Activated CD4-positive, alpha-beta T cell treated with anti-CD3 and anti-CD28 coated beads, Interleukin-2, amount 50 U/mL, for 48 hours (primary cell): Measurements from ENCODE around the gene OSBPL8.

Experiments
- DNase-seq, 2 experiments: peaks; one replicate each; pipeline ENCODE4 v3.0.0-alpha.2; 2020

OSBPL8 gene

DNA sequence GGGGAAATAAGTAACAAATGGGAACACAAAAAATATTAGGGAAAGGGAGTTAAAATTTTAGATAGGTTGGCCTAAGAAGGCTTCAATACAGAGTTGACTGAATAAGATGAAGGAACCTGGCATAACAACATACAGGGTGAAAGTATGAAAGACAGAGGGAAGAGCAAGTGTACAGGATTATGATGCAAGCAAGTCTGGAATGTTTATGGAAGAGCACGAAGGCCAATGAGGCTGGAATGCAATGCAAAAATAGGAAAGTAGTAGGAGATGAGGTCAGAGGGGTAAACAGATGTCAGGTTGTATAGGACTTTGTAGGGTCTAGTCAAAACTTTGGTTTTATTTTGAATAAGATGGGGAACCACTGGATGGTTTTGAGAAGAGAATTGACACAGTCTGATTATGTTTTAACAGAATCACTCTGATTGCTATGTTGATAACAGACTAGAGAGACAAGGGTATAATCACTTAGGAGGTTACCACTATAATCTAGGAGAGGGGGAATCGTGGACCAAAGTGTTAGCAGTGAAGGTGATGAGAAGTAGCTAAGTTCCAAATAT is 96.8 kb downstream of the OSBPL8 start:
- DNase-seq: no peak

- no peak for DNase-seq
Measured at GRCh38 chr12:76460807-76461206, 98.8 kb downstream of the OSBPL8 start.

- DNase-seq: no peak
Measured at GRCh38 chr12:76457818-76458217, 101.8 kb downstream of the OSBPL8 start.

- no peak for DNase-seq
Measured at GRCh38 chr12:76457010-76457409, 102.6 kb downstream of the OSBPL8 start.

DNA sequence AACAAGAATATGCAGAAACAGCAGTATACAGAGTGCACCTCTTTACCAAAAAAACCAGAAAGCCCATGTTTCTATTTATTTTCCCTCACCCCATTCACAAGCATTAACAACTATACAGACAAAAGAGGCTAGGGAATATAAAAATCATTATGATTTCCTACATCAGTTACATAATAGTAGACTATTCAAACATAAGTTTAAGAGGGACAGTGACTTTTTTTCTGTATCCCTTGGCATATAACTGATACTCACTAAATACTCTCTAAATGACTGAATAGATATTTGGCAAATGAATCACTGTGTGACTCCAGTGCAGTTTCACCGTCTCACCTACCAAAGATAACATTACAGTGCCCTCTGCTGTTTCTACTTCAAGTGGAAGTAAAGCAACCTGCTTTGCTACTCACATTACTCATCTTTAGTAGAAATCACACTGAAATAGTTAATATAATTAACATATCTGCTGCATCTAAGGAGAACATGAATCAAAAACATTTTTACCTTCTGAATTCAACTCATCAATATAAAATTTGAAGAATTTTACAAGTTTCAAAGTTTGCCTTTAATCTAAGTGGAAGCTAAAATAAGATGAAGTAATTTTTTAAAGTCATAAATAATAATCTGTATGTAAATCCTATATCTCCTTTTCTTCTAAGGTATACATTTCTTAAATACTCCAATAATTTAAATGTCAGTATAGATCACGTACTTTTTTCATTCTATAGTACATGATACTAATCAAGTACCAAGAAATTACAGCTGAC is 103.8 kb downstream of the OSBPL8 start:
- peak in 1 of 2 experiments; percentile 17 for DNase-seq

DNA sequence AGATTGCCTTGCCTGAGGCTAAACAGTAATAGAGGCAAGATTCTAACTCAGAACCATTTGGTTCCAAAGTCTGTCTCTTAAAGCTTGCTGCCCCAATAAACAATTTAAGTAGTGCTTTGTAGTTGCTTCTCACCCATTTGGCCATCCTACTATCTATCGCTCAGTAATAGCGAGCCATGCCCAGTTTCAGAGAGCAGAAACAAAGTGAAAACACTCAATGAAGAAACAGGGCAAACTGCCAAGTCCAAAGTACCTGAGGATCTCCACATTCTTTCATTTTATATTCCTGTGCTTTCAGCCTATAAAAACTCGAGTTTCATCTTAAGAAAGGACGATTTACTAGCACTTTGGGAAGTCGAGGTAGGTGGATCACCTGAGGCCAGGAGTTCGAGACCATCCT is 108.0 kb downstream of the OSBPL8 start:
- no peak for DNase-seq

DNA sequence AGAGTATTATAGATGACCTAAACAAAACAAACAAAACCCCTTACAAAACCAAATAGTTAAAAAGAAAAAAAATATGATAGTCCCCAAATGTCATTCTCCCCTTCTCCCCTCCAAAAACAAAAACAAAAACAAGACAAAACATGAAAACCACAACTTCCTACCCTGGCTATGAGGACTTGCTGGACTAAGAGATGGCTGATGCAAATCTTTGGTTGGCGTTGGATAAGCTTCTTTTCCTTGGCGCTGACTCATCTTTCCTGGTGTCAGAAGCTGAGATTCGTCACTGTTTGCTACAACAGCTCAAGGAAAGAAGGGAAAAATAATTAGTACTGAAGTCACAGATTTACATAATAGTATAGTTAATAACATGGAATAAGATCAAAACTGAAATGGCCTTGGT is 108.9 kb downstream of the OSBPL8 start:
- no peak for DNase-seq

- no peak for DNase-seq
Measured at GRCh38 chr12:76449993-76450392, 109.6 kb downstream of the OSBPL8 start.

DNA sequence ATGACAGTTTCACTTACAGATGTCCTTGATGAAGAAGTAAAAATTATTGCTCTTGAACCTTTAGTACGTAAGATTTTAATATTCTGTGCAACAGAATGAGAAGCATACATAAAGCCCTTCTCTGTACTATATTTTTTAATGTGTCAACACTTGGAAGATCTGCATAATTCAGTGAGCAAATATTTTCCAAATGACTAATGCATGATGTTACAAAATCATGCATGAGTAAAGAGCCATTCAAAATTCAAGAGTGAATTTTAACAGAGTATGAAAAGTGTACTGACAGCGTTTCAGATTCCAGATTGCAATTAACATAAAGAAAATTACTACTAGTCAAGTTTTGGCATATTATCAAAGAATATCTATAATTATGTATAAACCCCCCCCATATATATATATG is 110.0 kb downstream of the OSBPL8 start:
- DNase-seq: no peak

DNA sequence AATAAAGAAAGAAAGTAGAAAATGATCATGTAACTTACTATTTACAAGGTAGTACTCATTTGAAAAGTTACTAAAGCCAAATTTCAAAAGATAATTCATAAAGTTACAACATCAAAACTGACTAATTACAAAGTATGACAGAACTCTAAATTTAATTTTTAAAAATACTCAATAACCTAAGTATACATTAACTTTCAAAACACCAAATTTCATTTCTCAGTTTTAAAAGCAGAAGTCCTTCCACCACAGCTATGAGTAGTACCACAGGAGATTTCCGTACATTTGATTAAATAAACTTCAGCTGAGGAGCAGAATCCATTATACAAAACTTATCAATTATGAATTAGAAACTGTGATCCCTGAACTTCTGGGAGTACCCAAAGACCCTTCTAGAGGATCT is 110.6 kb downstream of the OSBPL8 start:
- no peak for DNase-seq

DNA sequence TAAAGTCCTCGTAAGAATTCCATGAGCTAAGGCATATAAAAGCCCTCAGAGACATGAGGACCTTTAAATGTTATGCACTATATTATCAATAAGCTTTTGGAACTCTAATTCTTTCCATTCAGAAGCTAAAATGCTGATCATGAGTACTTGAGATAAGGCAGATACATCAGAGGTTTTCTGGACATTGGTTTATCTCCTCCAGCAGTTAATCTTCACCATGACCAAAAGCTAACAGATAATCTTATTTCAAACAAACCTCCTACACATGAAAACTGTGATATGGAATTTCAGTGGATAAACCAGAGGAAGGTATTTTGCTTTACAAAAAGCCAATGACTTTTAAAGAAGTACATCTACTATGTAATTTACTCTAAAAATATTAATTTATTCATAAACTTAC is 113.5 kb downstream of the OSBPL8 start:
- no peak for DNase-seq

- no peak for DNase-seq
Measured at GRCh38 chr12:76445462-76445861, 114.1 kb downstream of the OSBPL8 start.

- DNase-seq: no peak
Measured at GRCh38 chr12:76444408-76444984, 115.1 kb downstream of the OSBPL8 start.

DNA sequence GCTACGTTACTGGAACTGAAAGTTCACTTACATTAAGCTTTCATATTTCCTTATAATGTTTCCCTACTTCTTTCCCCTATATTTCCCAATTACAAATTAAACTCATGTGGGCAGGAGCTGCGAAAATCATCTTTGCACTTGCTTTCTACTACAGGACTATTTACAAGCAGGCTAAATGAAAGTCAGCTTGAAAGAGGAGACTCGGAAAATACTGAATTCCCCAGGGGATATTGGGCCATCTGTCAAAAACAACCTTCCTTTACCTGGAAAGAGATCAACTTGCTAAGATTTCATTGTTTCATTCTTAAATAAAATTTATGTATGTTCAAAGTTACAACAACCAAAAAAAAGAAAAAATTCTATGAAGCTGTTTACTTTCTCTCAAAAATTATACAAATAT is 118.6 kb downstream of the OSBPL8 start:
- DNase-seq: no peak

GRCh38 chr12:76432733-76433132 is 126.8 kb downstream of the OSBPL8 start:
- no peak for DNase-seq

- no peak for DNase-seq
Measured at GRCh38 chr12:76428117-76428516, 131.5 kb downstream of the OSBPL8 start.

DNA sequence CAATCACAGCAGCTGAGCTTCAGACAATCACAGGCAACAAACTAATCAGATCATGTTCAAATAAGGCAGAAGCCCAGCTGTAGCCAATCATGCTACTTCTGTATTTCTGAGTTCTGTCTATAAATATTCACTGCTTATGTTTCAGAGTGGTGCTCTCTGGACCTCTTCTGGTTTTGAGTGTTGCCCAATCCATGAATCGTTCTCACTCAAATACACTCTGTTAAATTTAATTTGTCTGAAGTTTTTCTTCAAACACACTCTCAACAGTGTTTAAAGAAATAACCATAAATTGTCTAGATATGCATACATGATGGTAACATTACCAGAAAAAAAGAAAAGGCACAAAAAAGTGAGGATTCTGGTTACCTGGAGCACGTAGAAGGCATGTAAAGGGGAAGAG is 133.4 kb downstream of the OSBPL8 start:
- no peak for DNase-seq

DNA sequence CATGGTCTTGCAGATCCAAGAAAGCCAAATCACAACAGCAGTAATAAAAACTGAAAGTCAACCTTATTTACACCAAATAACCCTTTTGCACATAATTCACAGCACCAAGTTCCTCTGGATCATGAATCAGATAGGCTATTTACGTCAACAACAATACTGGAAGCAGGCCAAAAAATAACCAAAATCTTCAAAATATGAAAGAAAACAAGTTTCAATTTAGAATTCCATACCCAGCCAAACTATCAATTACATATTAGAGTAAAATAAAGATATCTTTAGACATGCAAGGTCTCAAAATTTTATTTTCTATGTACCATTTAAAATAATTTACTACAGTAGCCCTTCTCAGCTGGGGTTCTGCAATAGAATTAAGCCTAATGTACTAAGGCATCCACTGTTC is 134.6 kb downstream of the OSBPL8 start:
- no peak for DNase-seq

GRCh38 chr12:76422543-76423438 is 136.8 kb downstream of the OSBPL8 start:
- no peak for DNase-seq

- DNase-seq: no peak
Measured at GRCh38 chr12:76422154-76422542, 137.4 kb downstream of the OSBPL8 start.

DNA sequence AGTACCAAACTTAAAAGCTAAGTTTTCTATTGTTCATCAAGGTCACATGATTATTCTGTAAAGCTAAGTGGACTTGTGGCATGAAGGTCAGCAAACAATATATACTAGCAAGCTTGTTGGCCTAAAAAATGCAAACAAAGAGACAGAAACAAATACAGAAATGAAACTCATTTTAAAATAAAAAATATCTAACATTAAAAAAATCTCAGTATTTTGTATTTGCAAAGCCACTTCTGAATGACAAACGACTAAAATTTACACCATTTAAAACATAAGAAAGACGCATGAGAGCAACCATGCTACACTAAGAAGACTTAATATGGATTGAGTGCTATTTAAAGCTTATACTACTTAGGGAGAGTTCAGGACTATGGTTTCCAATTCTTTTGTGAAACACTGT is 138.5 kb downstream of the OSBPL8 start:
- DNase-seq: no peak

DNA sequence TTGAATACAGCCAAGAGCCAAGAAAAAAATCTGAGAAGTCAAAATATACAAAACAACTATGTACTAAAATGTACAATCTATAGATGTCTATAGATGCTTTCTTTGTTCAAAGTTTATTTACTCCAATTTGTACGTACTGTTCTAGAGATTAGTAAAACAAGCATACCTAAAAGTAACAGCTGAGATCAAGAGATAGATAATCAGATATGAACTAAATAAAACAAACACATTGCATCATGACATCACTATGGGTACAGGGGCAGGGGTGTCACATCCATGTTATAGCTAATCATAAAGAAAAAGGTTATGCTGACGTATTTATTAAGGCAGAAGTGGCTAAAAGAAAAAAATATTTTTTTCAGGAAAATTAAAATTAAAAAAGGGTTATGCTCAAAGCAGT is 139.3 kb downstream of the OSBPL8 start:
- DNase-seq: no peak

DNA sequence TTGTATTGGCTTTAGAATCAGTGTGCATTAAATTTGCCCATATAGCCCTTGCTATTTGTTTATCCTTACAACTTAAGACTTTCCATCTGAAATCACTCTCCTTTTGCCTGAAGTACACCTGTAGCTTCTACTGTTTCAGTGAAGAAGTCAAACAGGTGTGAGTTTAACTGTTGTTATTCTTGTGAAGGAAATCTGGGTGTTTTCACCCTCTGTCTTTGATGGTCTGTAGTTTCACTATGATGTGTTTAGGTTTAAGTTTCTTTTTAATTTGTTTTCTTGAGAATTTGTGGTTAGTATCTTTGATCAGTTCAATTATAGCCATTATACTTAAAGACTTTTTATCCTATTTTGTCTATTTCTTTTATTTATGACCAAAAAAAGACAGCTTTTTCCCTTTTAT is 142.5 kb downstream of the OSBPL8 start:
- DNase-seq: no peak

DNA sequence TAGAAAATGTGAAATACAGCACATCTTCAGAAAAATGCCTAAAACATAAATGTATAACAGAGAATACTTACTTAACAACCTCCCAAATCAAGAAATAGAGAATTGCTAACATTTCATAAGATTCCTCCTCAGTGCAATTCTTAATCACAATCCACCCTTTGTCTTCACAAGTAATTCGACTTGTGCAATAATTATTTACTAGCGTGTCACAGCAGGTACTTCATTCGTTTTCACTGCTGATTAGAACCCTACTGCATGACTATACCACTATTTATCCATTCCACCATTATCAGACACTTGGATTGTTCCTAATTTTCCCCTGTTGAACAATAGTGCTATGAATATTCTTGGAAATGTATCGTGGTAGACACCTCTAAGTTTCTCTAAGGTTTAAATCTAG is 146.4 kb downstream of the OSBPL8 start:
- DNase-seq: no peak
